Measurements from ENCODE around the gene MPPED1. TPM values are rescaled to one million over a fixed set of nuclear protein-coding genes. Genes with fewer than 3 reads are reported as not detected.

The MPPED1 gene
- total RNA-seq, 2 donors from 2014 or later: 0.11 to 0.59 TPM

GRCh38 chr22:43400449-43400848, 11.4 kb upstream of the MPPED1 start:
- 90 to 92% methylated on average over 2 to 14 of the region's 14 CpGs for WGBS, 2 experiments (ENCODE audit: insufficient coverage in 1 of 2, insufficient read length in 1 of 2)
- no peak for TF ChIP-seq CTCF (conservative IDR thresholded peaks at IDR 0.05)
- no peaks in the 10 kb centered on the region for H3K36me3 ChIP-seq (ENCODE audit: control insufficient read depth, insufficient read depth, low read length)
- Mint-ChIP-seq H3K9me3 (no peaks in the 10 kb centered on the region), H3K36me3 (ENCODE audit: low read depth) (no peaks in the 10 kb centered on the region), H3K27ac (no peak overlapping the region), H3K4me1 (peaks cover 4% of the 10 kb centered on the region), H3K27me3 (ENCODE audit: insufficient read depth) (peaks cover 4% of the 10 kb centered on the region), H3K4me3 (no peak overlapping the region)
- no peaks in the 10 kb centered on the region for H3K9me3 ChIP-seq (ENCODE audit: control insufficient read depth, low read length)
- no peaks in the 10 kb centered on the region for H3K4me1 ChIP-seq (ENCODE audit: control insufficient read depth, insufficient read depth, low read length)
- H3K9ac ChIP-seq (ENCODE audit: extremely low read depth, low read length, poor library complexity, severe bottlenecking): no peak overlapping the region
- H3K4me3 ChIP-seq (ENCODE audit: low read length): no peak overlapping the region
- no peaks in the 10 kb centered on the region for H3K27me3 ChIP-seq (ENCODE audit: control insufficient read depth, insufficient read depth, low read length, poor library complexity, severe bottlenecking)
- H3K27ac ChIP-seq (ENCODE audit: low read depth, low read length): no peak overlapping the region
- no peak for DNase-seq

GRCh38 chr22:43401233-43401632, 10.6 kb upstream of the MPPED1 start:
- H3K4me1 ChIP-seq (ENCODE audit: control insufficient read depth, insufficient read depth, low read length): no peaks in the 10 kb centered on the region
- no peak for TF ChIP-seq CTCF (conservative IDR thresholded peaks at IDR 0.05)
- H3K27me3 ChIP-seq (ENCODE audit: control insufficient read depth, insufficient read depth, low read length, poor library complexity, severe bottlenecking): no peaks in the 10 kb centered on the region
- no peaks in the 10 kb centered on the region for H3K9me3 ChIP-seq (ENCODE audit: control insufficient read depth, low read length)
- Mint-ChIP-seq H3K9me3 (no peaks in the 10 kb centered on the region), H3K4me1 (peaks cover 4% of the 10 kb centered on the region), H3K4me3 (no peak overlapping the region), H3K36me3 (ENCODE audit: low read depth) (no peaks in the 10 kb centered on the region), H3K27me3 (ENCODE audit: insufficient read depth) (peaks cover 5% of the 10 kb centered on the region), H3K27ac (no peak overlapping the region)
- WGBS, 2 experiments (ENCODE audit: insufficient coverage in 1 of 2, insufficient read length in 1 of 2): 88 to 90% methylated on average over 2 to 5 of the region's 5 CpGs
- no peak overlapping the region for H3K4me3 ChIP-seq (ENCODE audit: low read length)
- no peak overlapping the region for H3K27ac ChIP-seq (ENCODE audit: low read depth, low read length)
- no peak overlapping the region for H3K9ac ChIP-seq (ENCODE audit: extremely low read depth, low read length, poor library complexity, severe bottlenecking)
- no peaks in the 10 kb centered on the region for H3K36me3 ChIP-seq (ENCODE audit: control insufficient read depth, insufficient read depth, low read length)
- no peak for DNase-seq

GRCh38 chr22:43401661-43402060, 10.2 kb upstream of the MPPED1 start:
- TF ChIP-seq CTCF (conservative IDR thresholded peaks at IDR 0.05): no peak
- Mint-ChIP-seq H3K4me1 (peaks cover 2% of the 10 kb centered on the region), H3K4me3 (no peak overlapping the region), H3K27ac (no peak overlapping the region), H3K9me3 (no peaks in the 10 kb centered on the region), H3K27me3 (ENCODE audit: insufficient read depth) (peaks cover 6% of the 10 kb centered on the region), H3K36me3 (ENCODE audit: low read depth) (no peaks in the 10 kb centered on the region)
- Histone ChIP-seq H3K4me1 (ENCODE audit: control insufficient read depth, insufficient read depth, low read length) (no peaks in the 10 kb centered on the region), H3K9me3 (ENCODE audit: control insufficient read depth, low read length) (no peaks in the 10 kb centered on the region), H3K27ac (ENCODE audit: low read depth, low read length) (no peak overlapping the region), H3K27me3 (ENCODE audit: control insufficient read depth, insufficient read depth, low read length, poor library complexity, severe bottlenecking) (no peaks in the 10 kb centered on the region), H3K4me3 (ENCODE audit: low read length) (no peak overlapping the region), H3K36me3 (ENCODE audit: control insufficient read depth, insufficient read depth, low read length) (no peaks in the 10 kb centered on the region), H3K9ac (ENCODE audit: extremely low read depth, low read length, poor library complexity, severe bottlenecking) (no peak overlapping the region)
- no peak for DNase-seq
- WGBS, 2 experiments (ENCODE audit: insufficient coverage in 1 of 2, insufficient read length in 1 of 2): 91 to 100% methylated on average over 2 to 3 of the region's 3 CpGs
